Mammary epithelial cell (primary cell): ENCODE measurements around the gene FKBP2.

Source experiments
- CTCF ChIP-seq, 2 donors: IDR thresholded peaks in 1 of 2; conservative IDR thresholded peaks in 1 of 2; 2 replicates each; pipeline ENCODE4 v1.5.1; 2011 to 2012; ENCODE audit warnings: inconsistent platforms in 2 of 2, low read length in 2 of 2, mild to moderate bottlenecking in 2 of 2, control low read depth in 1 of 2, low read depth in 1 of 2; ENCODE audit not compliant: insufficient read depth in 1 of 2; ENCODE audit errors: extremely low read depth in 1 of 2
- EZH2 ChIP-seq: IDR thresholded peaks from 2 replicates; pipeline ENCODE4 v1.6.1; 2012; ENCODE audit warnings: low read length, inconsistent platforms, borderline replicate concordance

- TF ChIP-seq CTCF (conservative IDR thresholded peaks at IDR 0.05 in 1 of 2, IDR thresholded peaks at IDR 0.05 in 1 of 2; ENCODE audit: extremely low read depth in 1 of 2, insufficient read depth in 1 of 2, low read depth in 1 of 2, low read length in 2 of 2) (no peak), EZH2 (no peak)
Observed at GRCh38 chr11:64241491-64242374, 838 bp downstream of the FKBP2 start.
